Lower leg skin (tissue), 4 donors: ENCODE data around the gene ACTR3. TPM values are rescaled to one million over a fixed set of nuclear protein-coding genes. Genes with fewer than 3 reads are reported as not detected.

ENCODE experiments used
- DNase-seq, 2 donors: peaks; one replicate each; pipeline ENCODE4 v3.0.0-alpha.2; 2019; ENCODE audit warnings: low spot score in 2 of 2
- H3K4me3 ChIP-seq: fragments of 200-600 bp; sonication (generic); 2 replicates; pipeline ENCODE4 v1.5.1; 2017; ENCODE audit warnings: mild to moderate bottlenecking, low read depth; ENCODE audit not compliant: poor library complexity, severe bottlenecking
- POLR2A ChIP-seq, 2 donors: fragments of 450-650 bp; IDR thresholded peaks; one replicate each; pipeline ENCODE4 v1.6.1; 2016 to 2017; ENCODE audit warnings: antibody characterized with exemption in 2 of 2, mild to moderate bottlenecking in 1 of 2, moderate library complexity in 1 of 2
- WGBS, 2 donors: methylation state at CpG; one replicate each; pipeline ENCODE4 v1.1.5; 2018; 5-methylcytosine and 5-hydroxymethylcytosine counted together
- intact Hi-C: fragments of 100-400 bp; cut with DNase I; formaldehyde crosslinking; loops from one replicate; pipeline ENCODE4 v1.15.0; 2023; ENCODE audit warnings: low total_unique reads
- total RNA-seq, 4 donors: library from RNA; depleted of rRNA; stranded (reverse); fragments of >200 nt; gene quantifications; one replicate each; pipeline ENCODE4 v1.1.0, GENCODE V29; 2016
- TF ChIP-seq, protein P1 (sequence below), 3 donors: fragments of 450-650 bp; IDR thresholded peaks; one replicate each; pipeline ENCODE4 v1.5.1; 2016; ENCODE audit warnings: antibody characterized with exemption in 3 of 3, mild to moderate bottlenecking in 3 of 3, moderate library complexity in 2 of 3

Gene ACTR3
- total RNA-seq, 4 donors from 2014 or later = 92.5 to 154 (median 115) TPM

DNA sequence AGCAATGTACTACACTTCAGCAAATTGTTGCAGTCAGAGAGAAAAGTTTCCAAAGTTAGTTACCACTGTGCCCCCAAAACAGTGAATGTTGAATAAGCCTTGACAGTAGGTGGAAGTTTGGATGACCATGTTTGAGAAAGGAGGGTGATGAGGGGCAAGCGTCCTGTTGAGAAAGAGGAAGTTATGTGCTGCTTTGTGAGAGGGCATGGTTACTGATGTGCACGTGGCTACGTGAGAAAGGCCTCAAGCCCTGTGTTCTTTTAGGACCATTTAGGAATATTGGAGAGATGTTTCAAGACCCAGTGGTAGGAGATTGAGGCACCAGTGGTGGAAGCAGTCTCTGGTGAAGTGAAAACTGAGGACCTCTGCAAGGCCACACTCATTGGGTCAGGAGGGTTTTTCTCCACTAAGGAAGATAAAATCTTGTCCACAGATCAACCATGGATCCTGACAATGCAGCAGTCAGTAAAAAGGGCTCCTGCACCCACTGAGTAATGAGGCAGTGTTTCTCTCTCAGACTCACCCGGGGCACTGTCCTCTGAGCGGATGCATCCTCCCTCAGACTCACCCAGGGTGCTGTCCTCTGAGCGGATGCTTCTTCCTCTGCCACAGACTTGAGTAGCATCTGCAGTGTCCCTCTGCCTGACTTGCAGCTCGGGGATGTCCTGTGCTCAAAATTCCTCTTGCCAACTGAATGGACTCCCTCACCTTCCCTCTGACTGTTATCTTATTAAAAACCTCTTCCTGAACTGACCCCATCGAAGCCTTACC is 34.7 kb upstream of the ACTR3 start:
- DNase-seq = no peak
- 84 to 88% methylated on average over 8 of the region's 8 CpGs for WGBS, 2 donors
- intact Hi-C loops = no loop called here
- TF ChIP-seq, protein P1, sequence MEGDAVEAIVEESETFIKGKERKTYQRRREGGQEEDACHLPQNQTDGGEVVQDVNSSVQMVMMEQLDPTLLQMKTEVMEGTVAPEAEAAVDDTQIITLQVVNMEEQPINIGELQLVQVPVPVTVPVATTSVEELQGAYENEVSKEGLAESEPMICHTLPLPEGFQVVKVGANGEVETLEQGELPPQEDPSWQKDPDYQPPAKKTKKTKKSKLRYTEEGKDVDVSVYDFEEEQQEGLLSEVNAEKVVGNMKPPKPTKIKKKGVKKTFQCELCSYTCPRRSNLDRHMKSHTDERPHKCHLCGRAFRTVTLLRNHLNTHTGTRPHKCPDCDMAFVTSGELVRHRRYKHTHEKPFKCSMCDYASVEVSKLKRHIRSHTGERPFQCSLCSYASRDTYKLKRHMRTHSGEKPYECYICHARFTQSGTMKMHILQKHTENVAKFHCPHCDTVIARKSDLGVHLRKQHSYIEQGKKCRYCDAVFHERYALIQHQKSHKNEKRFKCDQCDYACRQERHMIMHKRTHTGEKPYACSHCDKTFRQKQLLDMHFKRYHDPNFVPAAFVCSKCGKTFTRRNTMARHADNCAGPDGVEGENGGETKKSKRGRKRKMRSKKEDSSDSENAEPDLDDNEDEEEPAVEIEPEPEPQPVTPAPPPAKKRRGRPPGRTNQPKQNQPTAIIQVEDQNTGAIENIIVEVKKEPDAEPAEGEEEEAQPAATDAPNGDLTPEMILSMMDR (IDR thresholded peaks at IDR 0.05) = no peak
- TF ChIP-seq POLR2A (IDR thresholded peaks at IDR 0.05) = no peak
- H3K4me3 ChIP-seq = no peak overlapping the region

- WGBS, 2 donors = 64 to 72% methylated on average over 3 of the region's 3 CpGs
- H3K4me3 ChIP-seq = no peak overlapping the region
- intact Hi-C loops = no loop called here
- TF ChIP-seq POLR2A (IDR thresholded peaks at IDR 0.05) = no peak
- TF ChIP-seq, protein P1 (IDR thresholded peaks at IDR 0.05) = no peak
- DNase-seq = no peak
These were observed 32.4 kb upstream of the ACTR3 start for GRCh38 chr2:113857464-113857863.

DNA sequence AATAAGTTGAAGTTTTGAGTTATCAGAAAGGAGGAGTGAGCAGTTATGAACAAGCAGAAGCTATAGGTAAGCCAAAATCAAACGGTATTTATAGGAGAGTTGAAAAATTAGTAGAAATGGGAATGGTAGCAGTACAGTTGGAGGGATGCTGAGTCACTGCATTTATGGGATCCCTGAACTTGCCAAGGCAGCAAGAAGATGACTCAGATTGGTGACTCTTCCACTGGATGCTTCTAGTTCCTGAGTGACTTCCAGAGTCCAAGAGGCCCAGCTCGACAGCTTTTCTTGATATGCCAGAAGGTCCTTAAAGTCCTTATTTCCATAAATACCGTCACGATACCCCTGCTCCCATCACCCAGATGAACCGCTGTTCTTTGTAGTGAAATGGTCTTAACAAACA is 31.1 kb upstream of the ACTR3 start:
- intact Hi-C loops = no loop called here
- no peak overlapping the region for H3K4me3 ChIP-seq
- DNase-seq = peak in 1 of 2 donors; percentile 29
- TF ChIP-seq, protein P1 (IDR thresholded peaks at IDR 0.05) = no peak
- TF ChIP-seq POLR2A (IDR thresholded peaks at IDR 0.05) = no peak
- WGBS, 2 donors = 54 to 56% methylated on average over 5 of the region's 5 CpGs

DNA sequence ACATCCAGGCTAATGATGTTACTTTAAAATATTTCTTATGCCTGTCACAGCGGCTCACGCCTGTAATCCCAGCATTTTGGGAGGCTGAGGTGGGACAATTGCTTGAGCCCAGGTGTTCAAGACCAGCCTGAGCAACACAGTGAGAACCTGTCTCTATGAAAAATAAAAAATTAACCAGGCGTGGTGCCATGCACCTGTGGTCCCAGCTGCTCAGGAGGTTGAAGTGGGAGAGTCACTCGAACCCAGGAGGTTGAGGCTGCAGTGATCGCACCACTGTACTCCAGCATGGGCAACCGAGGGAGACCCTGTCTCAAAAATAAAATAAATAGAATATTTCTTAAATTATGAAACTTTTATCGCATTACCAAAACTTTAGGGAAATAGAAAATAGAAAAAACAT is 28.1 kb upstream of the ACTR3 start:
- no peak for TF ChIP-seq POLR2A (IDR thresholded peaks at IDR 0.05)
- TF ChIP-seq, protein P1 (IDR thresholded peaks at IDR 0.05) = no peak
- no peak overlapping the region for H3K4me3 ChIP-seq
- WGBS, 2 donors = 95 to 97% methylated on average over 7 of the region's 7 CpGs
- DNase-seq = no peak
- intact Hi-C loops = no loop called here

DNA sequence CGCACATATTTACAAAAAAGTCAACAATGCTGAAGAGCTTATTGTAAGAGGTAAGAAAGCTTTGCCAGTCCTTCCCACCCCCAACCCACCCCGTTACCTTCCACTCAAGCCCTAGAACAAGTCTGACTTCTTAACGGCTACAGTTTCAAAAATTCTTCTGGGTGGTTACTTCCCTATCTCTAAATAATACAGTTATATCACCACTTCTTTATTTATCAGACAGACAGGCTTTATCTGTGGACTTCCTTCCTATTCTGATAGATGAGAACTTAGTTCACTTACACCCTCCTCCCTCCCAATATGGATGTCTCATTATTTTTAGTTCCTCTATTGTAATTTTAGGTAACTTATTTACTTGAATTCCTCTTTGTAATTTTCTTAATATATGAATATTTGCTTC is 26.7 kb upstream of the ACTR3 start:
- 54 to 73% methylated on average over 3 of the region's 3 CpGs for WGBS, 2 donors
- DNase-seq = no peak
- TF ChIP-seq, protein P1 (IDR thresholded peaks at IDR 0.05) = no peak
- no peak for TF ChIP-seq POLR2A (IDR thresholded peaks at IDR 0.05)
- no peak overlapping the region for H3K4me3 ChIP-seq
- intact Hi-C loops = no loop called here

GRCh38 chr2:113867571-113867970 is 22.3 kb upstream of the ACTR3 start:
- no peak for DNase-seq
- WGBS, 2 donors = 79 to 84% methylated on average over 4 of the region's 4 CpGs
- TF ChIP-seq, protein P1 (IDR thresholded peaks at IDR 0.05) = no peak
- TF ChIP-seq POLR2A (IDR thresholded peaks at IDR 0.05) = no peak
- intact Hi-C loops = no loop called here
- H3K4me3 ChIP-seq = no peak overlapping the region
